Liver (tissue), 9 donors: ENCODE results near the gene IQSEC1. TPM values are rescaled to one million over a fixed set of nuclear protein-coding genes. Genes with fewer than 3 reads are reported as not detected.

Experiments used
- DNase-seq: peaks from one replicate; pipeline ENCODE4 v3.0.0-alpha.2; 2017; ENCODE audit warnings: low spot score
- H3K27ac ChIP-seq, 2 donors: one replicate each; pipeline ENCODE4 v1.7.0; 2013; ENCODE audit warnings: inconsistent platforms in 2 of 2, low read length in 2 of 2, control low read depth in 1 of 2, low read depth in 1 of 2, mild to moderate bottlenecking in 1 of 2
- H3K27me3 ChIP-seq, 4 donors: one replicate each; pipeline versions ENCODE4 v1.6.1 to v1.7.0; 2013; ENCODE audit warnings: low read length in 3 of 4, inconsistent platforms in 1 of 4, mild to moderate bottlenecking in 1 of 4, moderate library complexity in 1 of 4; ENCODE audit not compliant: control insufficient read depth in 4 of 4, insufficient read depth in 4 of 4
- H3K36me3 ChIP-seq, 4 donors: one replicate each; pipeline versions ENCODE4 v1.6.1 to v1.7.0; 2013; ENCODE audit warnings: low read length in 3 of 4, mild to moderate bottlenecking in 3 of 4, low read depth in 1 of 4, moderate library complexity in 1 of 4; ENCODE audit not compliant: control insufficient read depth in 4 of 4, insufficient read depth in 3 of 4
- H3K4me1 ChIP-seq, 4 donors: one replicate each; pipeline versions ENCODE4 v1.6.1 to v1.7.0; 2013; ENCODE audit warnings: low read length in 3 of 4, mild to moderate bottlenecking in 3 of 4, moderate library complexity in 1 of 4; ENCODE audit not compliant: control insufficient read depth in 4 of 4, insufficient read depth in 4 of 4
- H3K4me3 ChIP-seq, 3 donors: one replicate each; pipeline versions ENCODE4 v1.6.1 to v1.7.0; 2013; ENCODE audit warnings: low read length in 3 of 3, control low read depth in 1 of 3, low read depth in 1 of 3, mild to moderate bottlenecking in 1 of 3
- H3K9ac ChIP-seq, 2 donors: one replicate each; pipeline ENCODE4 v1.7.0; 2013; ENCODE audit warnings: low read length in 2 of 2, mild to moderate bottlenecking in 2 of 2, moderate library complexity in 2 of 2, control low read depth in 1 of 2, low read depth in 1 of 2
- H3K9me3 ChIP-seq, 4 donors: one replicate each; pipeline versions ENCODE4 v1.6.1 to v1.7.0; 2013; ENCODE audit warnings: low read length in 3 of 4; ENCODE audit not compliant: control insufficient read depth in 4 of 4
- EGR1 ChIP-seq, 2 donors: IDR thresholded peaks; 2 replicates each; pipeline ENCODE4 v1.6.1; 2016 to 2018; ENCODE audit warnings: antibody characterized with exemption in 2 of 2, low read depth in 2 of 2
- FOXA1 ChIP-seq: IDR thresholded peaks from 2 replicates; pipeline ENCODE4 v1.6.1; 2016; ENCODE audit warnings: antibody characterized with exemption
- FOXA2 ChIP-seq: IDR thresholded peaks from 2 replicates; pipeline ENCODE4 v1.6.1; 2016; ENCODE audit warnings: antibody characterized with exemption
- GABPA ChIP-seq, 2 donors: IDR thresholded peaks in 1 of 2; conservative IDR thresholded peaks in 1 of 2; 2 replicates each; pipeline ENCODE4 v1.6.1; 2016; ENCODE audit warnings: antibody characterized with exemption in 2 of 2, mild to moderate bottlenecking in 1 of 2, moderate library complexity in 1 of 2
- HNF4A ChIP-seq, 2 donors: conservative IDR thresholded peaks; 2 replicates each; pipeline ENCODE4 v1.6.1; 2016; ENCODE audit warnings: antibody characterized with exemption in 2 of 2, mild to moderate bottlenecking in 2 of 2
- HNF4G ChIP-seq: IDR thresholded peaks from 2 replicates; pipeline ENCODE4 v1.6.1; 2016; ENCODE audit warnings: antibody characterized with exemption
- JUND ChIP-seq, 2 donors: IDR thresholded peaks; 2 replicates each; pipeline ENCODE4 v1.6.1; 2016; ENCODE audit warnings: antibody characterized with exemption in 2 of 2
- NR2F2 ChIP-seq: IDR thresholded peaks from 2 replicates; pipeline ENCODE4 v1.6.1; 2016; ENCODE audit warnings: antibody characterized with exemption
- RAD21 ChIP-seq, 2 donors: IDR thresholded peaks; 2 replicates each; pipeline ENCODE4 v1.6.1; 2016; ENCODE audit warnings: antibody characterized with exemption in 2 of 2, mild to moderate bottlenecking in 2 of 2
- RXRA ChIP-seq, 2 donors: IDR thresholded peaks; 2 replicates each; pipeline ENCODE4 v1.6.1; 2017 to 2018; ENCODE audit warnings: antibody characterized with exemption in 2 of 2, mild to moderate bottlenecking in 1 of 2
- SP1 ChIP-seq: IDR thresholded peaks from 2 replicates; pipeline ENCODE4 v1.6.1; 2018; ENCODE audit warnings: antibody characterized with exemption, mild to moderate bottlenecking
- TAF1 ChIP-seq: conservative IDR thresholded peaks from 2 replicates; pipeline ENCODE4 v1.6.1; 2016; ENCODE audit warnings: antibody characterized with exemption, mild to moderate bottlenecking
- YY1 ChIP-seq: IDR thresholded peaks from 2 replicates; pipeline ENCODE4 v1.6.1; 2016; ENCODE audit warnings: antibody characterized with exemption, mild to moderate bottlenecking
- WGBS: extraction: QIAGEN DNeasy Blood & Tissue Kit; methylation state at CpG from one replicate; pipeline ENCODE4 v1.1.7; 2013; 5-methylcytosine and 5-hydroxymethylcytosine counted together
- polyA plus RNA-seq, 2 donors: library from polyadenylated mRNA; stranded (reverse) in 1 of 2; unstranded in 1 of 2; fragments of 200-250 nt in 1 of 2; fragments of >200 nt in 1 of 2; fragmentation: Nextera tagmentation in 1 of 2; extraction: Ambion mirVana in 1 of 2; gene quantifications; one replicate each; pipeline versions ENCODE4 v1.2.1 to v1.2.3, GENCODE V29; 2013 to 2015
- total RNA-seq, 2 donors: library from RNA; depleted of rRNA; stranded (reverse); fragments of >200 nt; gene quantifications; one replicate each; pipeline ENCODE4 v1.2.3, GENCODE V29; 2014
- TF ChIP-seq, protein P1 (sequence below): IDR thresholded peaks from 2 replicates; pipeline ENCODE4 v1.6.1; 2016; ENCODE audit warnings: antibody characterized with exemption, mild to moderate bottlenecking
- TF ChIP-seq, protein P2 (sequence below): fragments of 150-350 bp; IDR thresholded peaks from 2 replicates; pipeline ENCODE4 v1.5.1; 2017; ENCODE audit warnings: improper control_type of control experiment, low read depth, low read length; ENCODE audit not compliant: missing input control
- TF ChIP-seq, protein P3 (sequence below): IDR thresholded peaks from 2 replicates; pipeline ENCODE4 v1.6.1; 2016; ENCODE audit warnings: antibody characterized with exemption
- TF ChIP-seq, protein P4 (sequence below): IDR thresholded peaks from 2 replicates; pipeline ENCODE4 v1.6.1; 2016; ENCODE audit warnings: antibody characterized with exemption
- TF ChIP-seq, protein P5 (sequence below): IDR thresholded peaks from 2 replicates; pipeline ENCODE4 v1.6.1; 2016; ENCODE audit warnings: antibody characterized with exemption
- donor health status: healthy.
- donor health status: healthy.
- donor health status: healthy.
- donor health status: healthy.
- donor health status: healthy.

IQSEC1 gene
- total and polyA plus RNA-seq, 4 donors, result 12.7 to 56.0 (median 36.2) TPM

DNA sequence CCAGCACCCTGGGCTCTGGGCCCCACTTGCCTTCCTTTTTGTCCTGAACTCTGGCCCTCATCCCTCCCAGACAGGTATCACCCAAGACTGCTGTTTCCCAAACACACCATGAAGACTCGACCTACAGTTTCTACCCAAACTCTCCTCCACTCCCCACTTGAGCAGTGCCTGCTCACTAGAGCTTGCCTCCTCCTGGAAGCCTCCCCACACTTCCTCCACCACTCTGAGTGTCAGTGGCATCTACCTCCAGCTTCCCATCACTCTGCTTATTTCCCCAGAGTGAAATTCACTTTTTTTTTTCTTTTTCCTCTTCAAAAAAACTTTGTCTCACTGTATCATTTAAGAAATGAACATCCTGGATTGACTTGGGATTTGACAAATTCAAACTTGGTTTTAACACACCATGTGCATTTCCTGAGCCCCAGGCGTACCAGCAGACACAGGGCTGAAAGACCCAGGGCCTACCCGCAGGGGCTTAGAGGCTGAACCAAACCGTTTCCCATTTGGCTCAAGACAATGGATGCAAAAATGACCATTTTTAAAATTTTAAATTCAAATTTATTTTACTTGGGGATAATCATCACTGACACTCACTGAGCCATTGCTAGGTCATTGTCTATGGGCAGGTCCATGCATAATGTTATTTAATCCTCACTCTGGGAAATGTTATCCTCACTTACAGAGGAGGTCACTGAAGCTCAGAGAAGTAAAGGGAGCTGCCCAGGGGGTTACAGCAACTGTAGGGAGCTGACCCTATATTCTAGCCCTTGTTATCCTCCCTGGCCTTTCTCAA is 62.3 kb downstream of the IQSEC1 start (continued):
- TF ChIP-seq EGR1 (IDR thresholded peaks at IDR 0.05; ENCODE audit: low read depth in 2 of 2) (no peak), YY1 (no peak), RAD21 (IDR thresholded peaks at IDR 0.05) (no peak), TAF1 (no peak)
- TF ChIP-seq, protein P1, sequence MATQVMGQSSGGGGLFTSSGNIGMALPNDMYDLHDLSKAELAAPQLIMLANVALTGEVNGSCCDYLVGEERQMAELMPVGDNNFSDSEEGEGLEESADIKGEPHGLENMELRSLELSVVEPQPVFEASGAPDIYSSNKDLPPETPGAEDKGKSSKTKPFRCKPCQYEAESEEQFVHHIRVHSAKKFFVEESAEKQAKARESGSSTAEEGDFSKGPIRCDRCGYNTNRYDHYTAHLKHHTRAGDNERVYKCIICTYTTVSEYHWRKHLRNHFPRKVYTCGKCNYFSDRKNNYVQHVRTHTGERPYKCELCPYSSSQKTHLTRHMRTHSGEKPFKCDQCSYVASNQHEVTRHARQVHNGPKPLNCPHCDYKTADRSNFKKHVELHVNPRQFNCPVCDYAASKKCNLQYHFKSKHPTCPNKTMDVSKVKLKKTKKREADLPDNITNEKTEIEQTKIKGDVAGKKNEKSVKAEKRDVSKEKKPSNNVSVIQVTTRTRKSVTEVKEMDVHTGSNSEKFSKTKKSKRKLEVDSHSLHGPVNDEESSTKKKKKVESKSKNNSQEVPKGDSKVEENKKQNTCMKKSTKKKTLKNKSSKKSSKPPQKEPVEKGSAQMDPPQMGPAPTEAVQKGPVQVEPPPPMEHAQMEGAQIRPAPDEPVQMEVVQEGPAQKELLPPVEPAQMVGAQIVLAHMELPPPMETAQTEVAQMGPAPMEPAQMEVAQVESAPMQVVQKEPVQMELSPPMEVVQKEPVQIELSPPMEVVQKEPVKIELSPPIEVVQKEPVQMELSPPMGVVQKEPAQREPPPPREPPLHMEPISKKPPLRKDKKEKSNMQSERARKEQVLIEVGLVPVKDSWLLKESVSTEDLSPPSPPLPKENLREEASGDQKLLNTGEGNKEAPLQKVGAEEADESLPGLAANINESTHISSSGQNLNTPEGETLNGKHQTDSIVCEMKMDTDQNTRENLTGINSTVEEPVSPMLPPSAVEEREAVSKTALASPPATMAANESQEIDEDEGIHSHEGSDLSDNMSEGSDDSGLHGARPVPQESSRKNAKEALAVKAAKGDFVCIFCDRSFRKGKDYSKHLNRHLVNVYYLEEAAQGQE, result no peak

DNA sequence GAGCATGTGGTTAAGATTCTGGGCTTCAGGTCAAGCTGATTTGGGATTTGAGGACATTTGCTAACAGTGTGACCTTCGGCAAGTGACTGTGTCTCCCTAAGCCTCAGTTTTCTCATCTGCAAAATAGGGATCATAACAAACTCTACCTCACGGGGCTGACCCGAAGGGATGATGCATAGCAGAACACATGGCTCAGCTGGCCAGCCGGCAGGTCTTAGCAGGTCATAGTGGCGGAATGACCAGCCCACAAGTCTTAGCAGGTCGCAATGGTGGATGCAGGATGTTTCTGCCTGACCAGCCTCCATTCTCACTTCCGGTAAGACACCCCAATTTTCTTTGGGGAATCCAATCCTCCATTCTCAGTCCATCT is 63.3 kb downstream of the IQSEC1 start:
- no peaks in the 10 kb centered on the region for H3K36me3 ChIP-seq
- H3K27me3 ChIP-seq, result no peaks in the 10 kb centered on the region
- peak overlapping the region; percentile 37 to 57 for H3K27ac ChIP-seq
- H3K4me1 ChIP-seq, result peaks cover 0 to 5% (median 2%) of the 10 kb centered on the region in 4 donors
- WGBS, result 94% methylated on average over 7 of the region's 7 CpGs
- no peak overlapping the region for H3K9ac ChIP-seq
- H3K4me3 ChIP-seq, result no peak overlapping the region
- no peak for DNase-seq
- TF ChIP-seq FOXA2 (no peak), FOXA1 (no peak), RXRA (IDR thresholded peaks at IDR 0.05) (no peak), JUND (IDR thresholded peaks at IDR 0.05) (no peak), NR2F2 (no peak), SP1 (no peak), RAD21 (IDR thresholded peaks at IDR 0.05) (no peak), HNF4G (no peak), HNF4A (conservative IDR thresholded peaks at IDR 0.05) (no peak), EGR1 (IDR thresholded peaks at IDR 0.05; ENCODE audit: low read depth in 2 of 2) (no peak), TAF1 (no peak), YY1 (no peak), GABPA (IDR thresholded peaks at IDR 0.05 in 1 of 2, conservative IDR thresholded peaks at IDR 0.05 in 1 of 2) (no peak)
- TF ChIP-seq, protein P2, sequence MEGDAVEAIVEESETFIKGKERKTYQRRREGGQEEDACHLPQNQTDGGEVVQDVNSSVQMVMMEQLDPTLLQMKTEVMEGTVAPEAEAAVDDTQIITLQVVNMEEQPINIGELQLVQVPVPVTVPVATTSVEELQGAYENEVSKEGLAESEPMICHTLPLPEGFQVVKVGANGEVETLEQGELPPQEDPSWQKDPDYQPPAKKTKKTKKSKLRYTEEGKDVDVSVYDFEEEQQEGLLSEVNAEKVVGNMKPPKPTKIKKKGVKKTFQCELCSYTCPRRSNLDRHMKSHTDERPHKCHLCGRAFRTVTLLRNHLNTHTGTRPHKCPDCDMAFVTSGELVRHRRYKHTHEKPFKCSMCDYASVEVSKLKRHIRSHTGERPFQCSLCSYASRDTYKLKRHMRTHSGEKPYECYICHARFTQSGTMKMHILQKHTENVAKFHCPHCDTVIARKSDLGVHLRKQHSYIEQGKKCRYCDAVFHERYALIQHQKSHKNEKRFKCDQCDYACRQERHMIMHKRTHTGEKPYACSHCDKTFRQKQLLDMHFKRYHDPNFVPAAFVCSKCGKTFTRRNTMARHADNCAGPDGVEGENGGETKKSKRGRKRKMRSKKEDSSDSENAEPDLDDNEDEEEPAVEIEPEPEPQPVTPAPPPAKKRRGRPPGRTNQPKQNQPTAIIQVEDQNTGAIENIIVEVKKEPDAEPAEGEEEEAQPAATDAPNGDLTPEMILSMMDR, result no peak
- TF ChIP-seq, protein P3, sequence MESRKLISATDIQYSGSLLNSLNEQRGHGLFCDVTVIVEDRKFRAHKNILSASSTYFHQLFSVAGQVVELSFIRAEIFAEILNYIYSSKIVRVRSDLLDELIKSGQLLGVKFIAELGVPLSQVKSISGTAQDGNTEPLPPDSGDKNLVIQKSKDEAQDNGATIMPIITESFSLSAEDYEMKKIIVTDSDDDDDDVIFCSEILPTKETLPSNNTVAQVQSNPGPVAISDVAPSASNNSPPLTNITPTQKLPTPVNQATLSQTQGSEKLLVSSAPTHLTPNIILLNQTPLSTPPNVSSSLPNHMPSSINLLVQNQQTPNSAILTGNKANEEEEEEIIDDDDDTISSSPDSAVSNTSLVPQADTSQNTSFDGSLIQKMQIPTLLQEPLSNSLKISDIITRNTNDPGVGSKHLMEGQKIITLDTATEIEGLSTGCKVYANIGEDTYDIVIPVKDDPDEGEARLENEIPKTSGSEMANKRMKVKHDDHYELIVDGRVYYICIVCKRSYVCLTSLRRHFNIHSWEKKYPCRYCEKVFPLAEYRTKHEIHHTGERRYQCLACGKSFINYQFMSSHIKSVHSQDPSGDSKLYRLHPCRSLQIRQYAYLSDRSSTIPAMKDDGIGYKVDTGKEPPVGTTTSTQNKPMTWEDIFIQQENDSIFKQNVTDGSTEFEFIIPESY, result no peak
- TF ChIP-seq, protein P4, sequence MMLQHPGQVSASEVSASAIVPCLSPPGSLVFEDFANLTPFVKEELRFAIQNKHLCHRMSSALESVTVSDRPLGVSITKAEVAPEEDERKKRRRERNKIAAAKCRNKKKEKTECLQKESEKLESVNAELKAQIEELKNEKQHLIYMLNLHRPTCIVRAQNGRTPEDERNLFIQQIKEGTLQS, result no peak
- TF ChIP-seq, protein P1, result no peak
- TF ChIP-seq, protein P5, sequence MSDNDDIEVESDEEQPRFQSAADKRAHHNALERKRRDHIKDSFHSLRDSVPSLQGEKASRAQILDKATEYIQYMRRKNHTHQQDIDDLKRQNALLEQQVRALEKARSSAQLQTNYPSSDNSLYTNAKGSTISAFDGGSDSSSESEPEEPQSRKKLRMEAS, result no peak
- no peaks in the 10 kb centered on the region for H3K9me3 ChIP-seq
